ENCODE measurements around the gene STK40.

Gene STK40

GRCh38 chr1:36384542-36385409 lies 948 bp downstream of the STK40 start:
- Histone ChIP-seq H3K4me2 (peak overlapping the region; percentile 85 to 99 (median 95)), H3K4me1 (peaks cover 41 to 81% (median 55%) of the 10 kb centered on the region in 10 experiments), H3K36me3 (peaks cover 0 to 37% (median 10%) of the 10 kb centered on the region in 11 experiments; a peak in 9 of 22 replicates), H3K27me3 (no peaks in the 10 kb centered on the region), H3K4me3 (peak overlapping the region; percentile 77 to 97 (median 90)), H3K27ac (peak overlapping the region; percentile 62 to 99 (median 84)), H4K20me1 (peaks cover 18 to 57% (median 50%) of the 10 kb centered on the region in 11 experiments; a peak in 20 of 22 replicates), H3K9me3 (replicated peaks in 1 of 11) (no peaks in the 10 kb centered on the region), H3K9ac (peak overlapping the region; percentile 78 to 96 (median 88))
- no peak for TF ChIP-seq Cebpa-rat (IDR thresholded peaks at IDR 0.05)

- no peaks in the 10 kb centered on the region for H3K9me3 ChIP-seq (replicated peaks in 1 of 11)
- H3K4me2 ChIP-seq: peak overlapping the region in 9 of 11 experiments; percentile 28 to 99 (median 95); a peak in 17 of 22 replicates
- TF ChIP-seq Cebpa-rat (IDR thresholded peaks at IDR 0.05): no peak
- peaks cover 50 to 81% (median 59%) of the 10 kb centered on the region in 10 experiments for H3K4me1 ChIP-seq
- no peaks in the 10 kb centered on the region for H3K27me3 ChIP-seq
- peak overlapping the region in 3 of 11 experiments; percentile 15 to 91 (median 89); a peak in 4 of 22 replicates for H3K9ac ChIP-seq
- no peak overlapping the region for H3K27ac ChIP-seq
- peaks cover 19 to 72% (median 61%) of the 10 kb centered on the region in 11 experiments; a peak in 20 of 22 replicates for H4K20me1 ChIP-seq
- peak overlapping the region in 3 of 10 experiments; percentile 10 to 97 (median 97); a peak in 2 of 20 replicates for H3K4me3 ChIP-seq
- H3K36me3 ChIP-seq: peaks cover 0 to 46% (median 5%) of the 10 kb centered on the region in 11 experiments; a peak in 9 of 22 replicates
Measured at GRCh38 chr1:36383240-36383639, 2.5 kb downstream of the STK40 start.

- Histone ChIP-seq H3K9ac (peak overlapping the region in 1 of 11 experiments; percentile 91; a peak in 2 of 22 replicates), H3K4me1 (peaks cover 50 to 81% (median 60%) of the 10 kb centered on the region in 10 experiments), H3K9me3 (replicated peaks in 1 of 11) (no peaks in the 10 kb centered on the region), H3K4me3 (no peak overlapping the region), H3K4me2 (peak overlapping the region in 7 of 11 experiments; percentile 28 to 99 (median 95); a peak in 9 of 22 replicates), H3K36me3 (peaks cover 0 to 51% (median 10%) of the 10 kb centered on the region in 11 experiments; a peak in 13 of 22 replicates), H3K27ac (no peak overlapping the region), H4K20me1 (peaks cover 19 to 78% (median 61%) of the 10 kb centered on the region in 11 experiments; a peak in 20 of 22 replicates), H3K27me3 (no peaks in the 10 kb centered on the region)
- TF ChIP-seq Cebpa-rat (IDR thresholded peaks at IDR 0.05): no peak
Measured at GRCh38 chr1:36382669-36383068, 3.1 kb downstream of the STK40 start.

GRCh38 chr1:36382231-36382630 lies 3.5 kb downstream of the STK40 start:
- Histone ChIP-seq H3K27me3 (no peaks in the 10 kb centered on the region), H3K9me3 (replicated peaks in 1 of 11) (no peaks in the 10 kb centered on the region), H4K20me1 (peaks cover 19 to 81% (median 61%) of the 10 kb centered on the region in 11 experiments; a peak in 20 of 22 replicates), H3K4me3 (no peak overlapping the region), H3K4me2 (peak overlapping the region in 3 of 11 experiments; percentile 90 to 96 (median 95); a peak in 4 of 22 replicates), H3K4me1 (peaks cover 49 to 81% (median 58%) of the 10 kb centered on the region in 10 experiments), H3K36me3 (peaks cover 0 to 54% (median 12%) of the 10 kb centered on the region in 11 experiments; a peak in 13 of 22 replicates), H3K27ac (no peak overlapping the region), H3K9ac (no peak overlapping the region; a peak in 1 of 22 replicates)
- TF ChIP-seq Cebpa-rat (IDR thresholded peaks at IDR 0.05): no peak

- Histone ChIP-seq H4K20me1 (peaks cover 19 to 90% (median 61%) of the 10 kb centered on the region in 11 experiments; a peak in 20 of 22 replicates), H3K36me3 (peaks cover 0 to 60% (median 12%) of the 10 kb centered on the region in 11 experiments; a peak in 13 of 22 replicates), H3K9me3 (replicated peaks in 1 of 11) (no peaks in the 10 kb centered on the region), H3K9ac (peak overlapping the region in 2 of 11 experiments; percentile 55 to 62; a peak in 1 of 22 replicates), H3K27me3 (no peaks in the 10 kb centered on the region), H3K4me3 (no peak overlapping the region), H3K27ac (no peak overlapping the region), H3K4me1 (peaks cover 42 to 83% (median 51%) of the 10 kb centered on the region in 10 experiments), H3K4me2 (peak overlapping the region in 2 of 11 experiments; percentile 63 to 95; a peak in 5 of 22 replicates)
- no peak for TF ChIP-seq Cebpa-rat (IDR thresholded peaks at IDR 0.05)
Measured at GRCh38 chr1:36381405-36381804, 4.3 kb downstream of the STK40 start.

GRCh38 chr1:36380782-36381181 lies 4.9 kb downstream of the STK40 start:
- H3K4me3 ChIP-seq: no peak overlapping the region
- H3K9ac ChIP-seq: peak overlapping the region in 4 of 11 experiments; percentile 24 to 62 (median 42); a peak in 6 of 22 replicates
- TF ChIP-seq Cebpa-rat (IDR thresholded peaks at IDR 0.05): no peak
- no peaks in the 10 kb centered on the region for H3K27me3 ChIP-seq
- H3K4me1 ChIP-seq: peaks cover 38 to 89% (median 57%) of the 10 kb centered on the region in 10 experiments
- peaks cover 19 to 96% (median 61%) of the 10 kb centered on the region in 11 experiments; a peak in 20 of 22 replicates for H4K20me1 ChIP-seq
- H3K36me3 ChIP-seq: peaks cover 0 to 66% (median 12%) of the 10 kb centered on the region in 11 experiments; a peak in 13 of 22 replicates
- H3K9me3 ChIP-seq (replicated peaks in 1 of 11): no peaks in the 10 kb centered on the region
- peak overlapping the region in 3 of 11 experiments; percentile 4 to 47 (median 32); a peak in 2 of 22 replicates for H3K27ac ChIP-seq
- peak overlapping the region in 3 of 11 experiments; percentile 34 to 95 (median 63); a peak in 6 of 22 replicates for H3K4me2 ChIP-seq

GRCh38 chr1:36380143-36380619 lies 5.5 kb downstream of the STK40 start:
- Histone ChIP-seq H3K27ac (peak overlapping the region in 3 of 11 experiments; percentile 4 to 47 (median 32); a peak in 3 of 22 replicates), H3K36me3 (peaks cover 0 to 66% (median 12%) of the 10 kb centered on the region in 11 experiments; a peak in 13 of 22 replicates), H3K9me3 (replicated peaks in 1 of 11) (no peaks in the 10 kb centered on the region), H3K4me1 (peaks cover 43 to 95% (median 63%) of the 10 kb centered on the region in 10 experiments), H4K20me1 (peaks cover 19 to 98% (median 61%) of the 10 kb centered on the region in 11 experiments; a peak in 20 of 22 replicates), H3K27me3 (no peaks in the 10 kb centered on the region), H3K9ac (peak overlapping the region in 5 of 11 experiments; percentile 24 to 62 (median 32); a peak in 7 of 22 replicates), H3K4me2 (peak overlapping the region in 3 of 11 experiments; percentile 34 to 95 (median 63); a peak in 6 of 22 replicates), H3K4me3 (no peak overlapping the region)
- no peak for TF ChIP-seq Cebpa-rat (IDR thresholded peaks at IDR 0.05)
